ENCODE data around the gene NHEJ1.

- no peak for TF ChIP-seq CTCF (IDR thresholded peaks at IDR 0.05)
- TF ChIP-seq POLR2A (IDR thresholded peaks at IDR 0.05): no peak
- no peak for TF ChIP-seq POLR2AphosphoS5 (IDR thresholded peaks at IDR 0.05)
These were observed 44.5 kb upstream of the NHEJ1 start for GRCh38 chr2:219205165-219205538.
